Posterior cingulate gyrus (tissue), 11 donors: ENCODE data around the gene B3GALNT1.
"Not testable (repeated sequence)": the region's sequence is repeated elsewhere in the genome, so short reads cannot be mapped to it uniquely, and the experiment has no call there.

ENCODE experiments used
- DNase-seq, 10 donors: peaks; one replicate each; pipeline versions ENCODE4 v3.0.0 to v3.0.0-alpha.2; 2020 to 2021; ENCODE audit warnings: mixed read lengths in 3 of 10
- intact Hi-C: fragments of 100-400 bp; cut with DNase I; formaldehyde crosslinking; loops from one replicate; pipeline ENCODE4 v1.15.1; 2023

Gene B3GALNT1

DNA sequence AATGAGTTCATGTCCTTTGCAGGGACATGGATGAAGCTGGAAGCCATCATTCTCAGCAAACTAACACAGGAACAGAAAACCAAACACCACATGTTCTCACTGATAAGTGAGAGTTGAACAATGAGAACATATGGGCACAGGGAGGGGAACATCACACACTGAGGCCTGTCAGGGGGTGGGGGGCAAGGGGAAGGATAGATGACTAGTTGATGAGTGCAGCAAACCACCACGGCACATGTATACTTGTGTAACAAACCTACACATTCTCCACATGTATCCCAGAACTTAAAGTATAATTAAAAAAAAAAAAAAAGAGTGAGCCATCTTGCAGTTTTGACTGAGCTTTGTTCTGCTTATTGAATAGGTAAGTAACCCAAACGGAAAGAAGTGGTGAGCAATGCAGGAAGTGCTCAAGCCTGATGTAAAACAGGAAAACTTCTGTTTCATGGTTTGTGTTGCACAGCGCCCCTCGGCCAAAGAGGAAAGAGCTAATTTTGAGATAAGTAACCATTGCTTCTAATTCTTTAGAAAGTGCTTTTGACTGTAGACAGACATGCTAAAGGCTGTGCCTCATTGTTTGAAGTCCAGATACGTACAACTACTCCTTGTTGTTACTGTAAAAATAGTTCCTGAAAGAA is 70.1 kb downstream of the B3GALNT1 start:
- DNase-seq, intact Hi-C loops: not testable (repeated sequence)
